GM23338 (cell line): ENCODE data around the gene PGBD5. TPM values are rescaled to one million over a fixed set of nuclear protein-coding genes. Genes with fewer than 3 reads are reported as not detected.
A peak's percentile ranks its signal among the peaks of the same experiment; 100 is the strongest.

ENCODE experiments used
- ATAC-seq: fragments of 200-7000 bp; cut with Tn5 transposase; 3 replicates; pipeline ENCODE4 v1.9.1; 2020
- DNase-seq: peaks from one replicate; pipeline ENCODE4 v3.0.0-alpha.2; 2015; ENCODE audit warnings: low spot score
- H2AFZ ChIP-seq: fragments of 200-600 bp; sonication (generic); 2 replicates; pipeline ENCODE4 v1.8.0; 2016; ENCODE audit warnings: antibody characterized with exemption, mild to moderate bottlenecking, moderate library complexity
- H3F3A ChIP-seq: fragments of 200-600 bp; sonication (generic); replicated peaks from 2 replicates; pipeline ENCODE4 v1.8.0; 2017; ENCODE audit warnings: antibody characterized with exemption, mixed run types, low read depth
- H3K27ac ChIP-seq: fragments of 200-600 bp; sonication (generic); 2 replicates; pipeline ENCODE4 v1.6.1; 2016; ENCODE audit warnings: low read depth
- H3K27me3 ChIP-seq: fragments of 200-600 bp; sonication (generic); 2 replicates; pipeline ENCODE4 v1.8.0; 2016; ENCODE audit warnings: mild to moderate bottlenecking, mixed run types, moderate library complexity; ENCODE audit not compliant: insufficient read depth
- H3K36me3 ChIP-seq: fragments of 200-600 bp; sonication (generic); 2 replicates; pipeline ENCODE4 v1.8.0; 2016; ENCODE audit warnings: mild to moderate bottlenecking; ENCODE audit not compliant: insufficient read depth
- H3K4me1 ChIP-seq: fragments of 200-600 bp; sonication (generic); 2 replicates; pipeline ENCODE4 v1.8.0; 2016; ENCODE audit warnings: mild to moderate bottlenecking, moderate library complexity; ENCODE audit not compliant: insufficient read depth
- H3K4me2 ChIP-seq: fragments of 200-600 bp; sonication (generic); 2 replicates; pipeline ENCODE4 v1.7.1; 2017; ENCODE audit warnings: mixed run types
- H3K4me3 ChIP-seq: fragments of 200-600 bp; sonication (generic); 2 replicates; pipeline ENCODE4 v1.6.1; 2016; ENCODE audit warnings: mixed run types
- H3K79me2 ChIP-seq: fragments of 200-600 bp; sonication (generic); replicated peaks from 2 replicates; pipeline ENCODE4 v1.8.0; 2017; ENCODE audit warnings: mild to moderate bottlenecking; ENCODE audit not compliant: insufficient read depth
- H3K9me2 ChIP-seq: fragments of 200-600 bp; sonication (generic); 2 replicates; pipeline ENCODE4 v1.8.0; 2017; ENCODE audit not compliant: insufficient read depth
- H4K20me1 ChIP-seq: fragments of 200-600 bp; sonication (generic); replicated peaks from 2 replicates; pipeline ENCODE4 v1.8.0; 2017; ENCODE audit warnings: mild to moderate bottlenecking; ENCODE audit not compliant: insufficient read depth
- H3K27ac Mint-ChIP-seq: 2 replicates; pipeline ENCODE4 v1.8.0; 2020; ENCODE audit warnings: inconsistent platforms, mild to moderate bottlenecking, moderate library complexity, mixed read lengths
- H3K27me3 Mint-ChIP-seq: 3 replicates; pipeline ENCODE4 v1.8.0; 2022; ENCODE audit warnings: low read depth, mild to moderate bottlenecking, moderate library complexity, mixed read lengths, inconsistent platforms; ENCODE audit not compliant: insufficient read depth, poor library complexity
- H3K36me3 Mint-ChIP-seq: 3 replicates; pipeline ENCODE4 v1.8.0; 2021; ENCODE audit warnings: low read depth, mild to moderate bottlenecking, inconsistent platforms, moderate library complexity, mixed read lengths
- H3K4me1 Mint-ChIP-seq: 3 replicates; pipeline ENCODE4 v1.8.0; 2020; ENCODE audit warnings: mild to moderate bottlenecking, inconsistent platforms, mixed read lengths
- H3K4me3 Mint-ChIP-seq: 3 replicates; pipeline ENCODE4 v1.8.0; 2021; ENCODE audit warnings: moderate library complexity, mild to moderate bottlenecking, inconsistent platforms, mixed read lengths
- H3K9me3 Mint-ChIP-seq: 3 replicates; pipeline ENCODE4 v1.8.0; 2020; ENCODE audit warnings: moderate library complexity, mild to moderate bottlenecking, inconsistent platforms, mixed read lengths
- CREB1 ChIP-seq: fragments of 250-450 bp; sonication (Bioruptor Pico); IDR thresholded peaks from 2 replicates; pipeline ENCODE4 v1.5.0; 2020; ENCODE audit warnings: low read depth, mild to moderate bottlenecking, moderate library complexity
- CTCF ChIP-seq, 2 experiments: fragments of 200-600 bp in 1 of 2; sonication (generic) in 1 of 2; conservative IDR thresholded peaks; 2 replicates each; pipeline versions ENCODE4 v1.5.1 to v1.6.1; 2016 to 2017; ENCODE audit warnings: antibody characterized with exemption in 2 of 2, low read depth in 2 of 2, mild to moderate bottlenecking in 2 of 2, moderate library complexity in 1 of 2
- ETS1 ChIP-seq: IDR thresholded peaks from 2 replicates; pipeline ENCODE4 v1.6.1; 2016; ENCODE audit warnings: antibody characterized with exemption
- EZH2 ChIP-seq: fragments of 200-600 bp; sonication (generic); IDR thresholded peaks from one replicate; pipeline ENCODE4 v1.8.0; 2017; ENCODE audit warnings: antibody characterized with exemption, mild to moderate bottlenecking, low read depth; ENCODE audit not compliant: unreplicated experiment
- EZH2phosphoT487 ChIP-seq: fragments of 200-600 bp; sonication (generic); IDR thresholded peaks from one replicate; pipeline ENCODE4 v1.8.1; 2018; ENCODE audit warnings: antibody characterized with exemption; ENCODE audit not compliant: unreplicated experiment
- JUNB ChIP-seq: IDR thresholded peaks from one replicate; pipeline ENCODE4 v1.6.1; 2016; ENCODE audit warnings: antibody characterized with exemption; ENCODE audit not compliant: unreplicated experiment
- NANOG ChIP-seq: IDR thresholded peaks from 2 replicates; pipeline ENCODE4 v1.6.1; 2016; ENCODE audit warnings: antibody characterized with exemption, borderline replicate concordance
- STAT1 ChIP-seq: IDR thresholded peaks from one replicate; pipeline ENCODE4 v1.6.1; 2016; ENCODE audit warnings: antibody characterized with exemption; ENCODE audit not compliant: unreplicated experiment
- ZNF114 ChIP-seq: fragments of 250-450 bp; sonication (Bioruptor Pico); IDR thresholded peaks from 2 replicates; pipeline ENCODE4 v1.5.0; 2020; ENCODE audit warnings: mild to moderate bottlenecking, moderate library complexity
- polyA plus RNA-seq: library from polyadenylated mRNA; unstranded; fragments of >200 nt; fragmentation: Nextera tagmentation; extraction: Ambion mirVana; gene quantifications from 2 replicates; pipeline ENCODE4 v1.2.1, GENCODE V29; 2016
- total RNA-seq: library from RNA; depleted of rRNA; stranded (reverse); fragments of >200 nt; shearing (Covaris generic); gene quantifications from 2 replicates; pipeline ENCODE4 v1.2.3, GENCODE V29; 2014
- TF ChIP-seq, protein P1 (sequence below): fragments of 250-450 bp; sonication (Bioruptor Pico); IDR thresholded peaks from 2 replicates; pipeline ENCODE4 v1.5.0; 2020; ENCODE audit warnings: mild to moderate bottlenecking, moderate library complexity

The PGBD5 gene
- total and polyA plus RNA-seq, 2 experiments from 2014 or later = 3.4 to 16.6 TPM

DNA sequence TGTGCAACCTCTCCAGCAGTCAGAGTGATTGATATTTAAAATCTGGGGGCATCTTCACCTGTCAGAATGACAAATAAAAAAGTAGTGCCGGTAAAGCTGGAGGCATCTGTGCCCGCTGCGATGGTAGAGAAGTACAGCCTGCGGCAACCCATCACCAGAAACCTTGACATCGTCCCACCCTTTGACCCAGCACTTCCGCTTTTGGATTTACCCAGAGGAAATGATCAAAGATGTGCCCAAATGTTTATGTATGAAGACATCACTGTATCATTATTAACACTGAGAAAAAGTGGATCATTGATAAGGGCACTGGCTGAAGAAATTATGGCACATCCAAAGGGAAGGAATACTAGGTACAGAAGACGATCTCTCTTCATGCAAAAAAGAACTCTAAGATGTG is 96.0 kb downstream of the PGBD5 start (continued):
- TF ChIP-seq, protein P1, sequence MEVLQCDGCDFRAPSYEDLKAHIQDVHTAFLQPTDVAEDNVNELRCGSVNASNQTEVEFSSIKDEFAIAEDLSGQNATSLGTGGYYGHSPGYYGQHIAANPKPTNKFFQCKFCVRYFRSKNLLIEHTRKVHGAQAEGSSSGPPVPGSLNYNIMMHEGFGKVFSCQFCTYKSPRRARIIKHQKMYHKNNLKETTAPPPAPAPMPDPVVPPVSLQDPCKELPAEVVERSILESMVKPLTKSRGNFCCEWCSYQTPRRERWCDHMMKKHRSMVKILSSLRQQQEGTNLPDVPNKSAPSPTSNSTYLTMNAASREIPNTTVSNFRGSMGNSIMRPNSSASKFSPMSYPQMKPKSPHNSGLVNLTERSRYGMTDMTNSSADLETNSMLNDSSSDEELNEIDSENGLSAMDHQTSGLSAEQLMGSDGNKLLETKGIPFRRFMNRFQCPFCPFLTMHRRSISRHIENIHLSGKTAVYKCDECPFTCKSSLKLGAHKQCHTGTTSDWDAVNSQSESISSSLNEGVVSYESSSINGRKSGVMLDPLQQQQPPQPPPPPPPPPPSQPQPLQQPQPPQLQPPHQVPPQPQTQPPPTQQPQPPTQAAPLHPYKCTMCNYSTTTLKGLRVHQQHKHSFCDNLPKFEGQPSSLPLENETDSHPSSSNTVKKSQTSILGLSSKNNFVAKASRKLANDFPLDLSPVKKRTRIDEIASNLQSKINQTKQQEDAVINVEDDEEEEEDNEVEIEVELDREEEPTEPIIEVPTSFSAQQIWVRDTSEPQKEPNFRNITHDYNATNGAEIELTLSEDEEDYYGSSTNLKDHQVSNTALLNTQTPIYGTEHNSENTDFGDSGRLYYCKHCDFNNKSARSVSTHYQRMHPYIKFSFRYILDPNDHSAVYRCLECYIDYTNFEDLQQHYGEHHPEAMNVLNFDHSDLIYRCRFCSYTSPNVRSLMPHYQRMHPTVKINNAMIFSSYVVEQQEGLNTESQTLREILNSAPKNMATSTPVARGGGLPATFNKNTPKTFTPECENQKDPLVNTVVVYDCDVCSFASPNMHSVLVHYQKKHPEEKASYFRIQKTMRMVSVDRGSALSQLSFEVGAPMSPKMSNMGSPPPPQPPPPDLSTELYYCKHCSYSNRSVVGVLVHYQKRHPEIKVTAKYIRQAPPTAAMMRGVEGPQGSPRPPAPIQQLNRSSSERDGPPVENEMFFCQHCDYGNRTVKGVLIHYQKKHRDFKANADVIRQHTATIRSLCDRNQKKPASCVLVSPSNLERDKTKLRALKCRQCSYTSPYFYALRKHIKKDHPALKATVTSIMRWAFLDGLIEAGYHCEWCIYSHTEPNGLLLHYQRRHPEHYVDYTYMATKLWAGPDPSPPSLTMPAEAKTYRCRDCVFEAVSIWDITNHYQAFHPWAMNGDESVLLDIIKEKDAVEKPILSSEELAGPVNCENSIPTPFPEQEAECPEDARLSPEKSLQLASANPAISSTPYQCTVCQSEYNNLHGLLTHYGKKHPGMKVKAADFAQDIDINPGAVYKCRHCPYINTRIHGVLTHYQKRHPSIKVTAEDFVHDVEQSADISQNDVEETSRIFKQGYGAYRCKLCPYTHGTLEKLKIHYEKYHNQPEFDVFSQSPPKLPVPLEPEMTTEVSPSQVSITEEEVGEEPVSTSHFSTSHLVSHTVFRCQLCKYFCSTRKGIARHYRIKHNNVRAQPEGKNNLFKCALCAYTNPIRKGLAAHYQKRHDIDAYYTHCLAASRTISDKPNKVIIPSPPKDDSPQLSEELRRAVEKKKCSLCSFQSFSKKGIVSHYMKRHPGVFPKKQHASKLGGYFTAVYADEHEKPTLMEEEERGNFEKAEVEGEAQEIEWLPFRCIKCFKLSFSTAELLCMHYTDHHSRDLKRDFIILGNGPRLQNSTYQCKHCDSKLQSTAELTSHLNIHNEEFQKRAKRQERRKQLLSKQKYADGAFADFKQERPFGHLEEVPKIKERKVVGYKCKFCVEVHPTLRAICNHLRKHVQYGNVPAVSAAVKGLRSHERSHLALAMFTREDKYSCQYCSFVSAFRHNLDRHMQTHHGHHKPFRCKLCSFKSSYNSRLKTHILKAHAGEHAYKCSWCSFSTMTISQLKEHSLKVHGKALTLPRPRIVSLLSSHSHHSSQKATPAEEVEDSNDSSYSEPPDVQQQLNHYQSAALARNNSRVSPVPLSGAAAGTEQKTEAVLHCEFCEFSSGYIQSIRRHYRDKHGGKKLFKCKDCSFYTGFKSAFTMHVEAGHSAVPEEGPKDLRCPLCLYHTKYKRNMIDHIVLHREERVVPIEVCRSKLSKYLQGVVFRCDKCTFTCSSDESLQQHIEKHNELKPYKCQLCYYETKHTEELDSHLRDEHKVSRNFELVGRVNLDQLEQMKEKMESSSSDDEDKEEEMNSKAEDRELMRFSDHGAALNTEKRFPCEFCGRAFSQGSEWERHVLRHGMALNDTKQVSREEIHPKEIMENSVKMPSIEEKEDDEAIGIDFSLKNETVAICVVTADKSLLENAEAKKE (CRISPR knock-in tag) = no peak
- TF ChIP-seq CREB1 = no peak

DNA sequence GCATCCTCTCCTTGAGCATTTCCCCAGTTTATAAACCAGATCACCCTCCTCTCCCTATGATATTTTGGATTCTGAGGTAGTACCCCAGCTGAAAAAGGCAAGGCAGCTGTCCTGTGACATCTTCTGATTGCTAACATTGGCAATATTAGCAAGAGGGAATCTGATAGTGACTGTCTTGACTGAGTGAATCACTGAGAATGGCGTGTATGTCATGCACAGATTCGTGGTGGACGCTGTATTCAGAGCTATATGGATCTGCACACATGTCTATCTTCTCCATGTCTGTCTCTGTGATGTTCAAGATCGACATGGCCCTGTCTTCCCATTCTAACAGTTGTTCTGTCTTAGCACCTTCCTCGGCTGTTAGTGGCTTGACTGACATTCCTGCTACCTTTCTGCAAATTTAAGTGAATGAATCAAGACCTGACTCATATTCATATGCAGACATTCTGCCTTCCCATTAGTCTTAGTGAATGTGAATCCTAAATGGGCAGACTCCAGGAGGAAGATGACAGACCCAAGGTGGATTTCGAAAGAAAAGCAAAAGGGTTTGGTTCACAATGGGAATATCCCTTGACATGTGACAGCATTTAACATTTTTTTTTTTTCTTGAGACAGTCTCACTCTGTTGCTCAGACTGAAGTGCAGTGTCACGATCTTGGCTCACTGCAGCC is 97.7 kb downstream of the PGBD5 start:
- H3K4me3 Mint-ChIP-seq = no peak overlapping the region
- Histone ChIP-seq H3F3A (no peaks in the 10 kb centered on the region), H3K9me2 (no peaks in the 10 kb centered on the region), H3K4me2 (no peak overlapping the region), H3K27ac (no peak overlapping the region), H3K4me3 (no peak overlapping the region), H3K27me3 (no peaks in the 10 kb centered on the region), H3K4me1 (peaks cover 8% of the 10 kb centered on the region; the same call in 1 of the 2 replicates), H2AFZ (no peak overlapping the region), H4K20me1 (no peaks in the 10 kb centered on the region), H3K79me2 (no peaks in the 10 kb centered on the region), H3K36me3 (peaks cover 4% of the 10 kb centered on the region; the same call in 1 of the 2 replicates)
- H3K27ac Mint-ChIP-seq = peak overlapping the region; percentile 5; the same call in 1 of the 2 replicates
- ATAC-seq (no peak), DNase-seq (no peak)
- peaks cover 47% of the 10 kb centered on the region for H3K36me3 Mint-ChIP-seq
- peaks cover 3% of the 10 kb centered on the region for H3K27me3 Mint-ChIP-seq
- no peaks in the 10 kb centered on the region for H3K9me3 Mint-ChIP-seq
- peaks cover 26% of the 10 kb centered on the region for H3K4me1 Mint-ChIP-seq
- TF ChIP-seq EZH2 (no peak), CTCF (conservative IDR thresholded peaks at IDR 0.05; ENCODE audit: low read depth in 2 of 2) (no peak), CREB1 (no peak), STAT1 (no peak), NANOG (no peak), ZNF114 (CRISPR knock-in tag) (no peak), ETS1 (no peak), JUNB (no peak), EZH2phosphoT487 (no peak)
